ENCODE measurements around the gene TEX13A. TPM values are rescaled to one million over a fixed set of nuclear protein-coding genes. Genes with fewer than 3 reads are reported as not detected.

TEX13A gene
- polyA plus RNA-seq, 1 of the 3 experiments (the other 2 are of a cell fraction), result 0.03 TPM

DNA sequence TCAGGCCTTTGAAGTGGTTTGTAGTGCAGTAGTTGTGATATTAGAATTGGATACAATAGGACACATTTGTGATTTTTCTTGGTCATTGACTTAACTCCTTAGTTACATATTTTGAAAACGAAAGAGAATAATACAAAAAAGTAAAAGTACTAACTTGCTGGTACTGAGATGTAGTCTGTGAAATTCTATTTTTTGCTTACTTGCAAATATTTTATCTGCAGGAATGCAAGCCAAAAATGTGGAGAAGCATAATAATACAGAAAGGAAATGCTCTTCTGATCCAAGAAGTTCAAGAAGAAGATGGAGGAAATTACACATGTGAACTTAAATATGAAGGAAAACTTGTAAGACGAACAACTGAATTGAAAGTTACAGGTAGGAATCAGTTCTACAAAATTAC, 46.7 kb upstream of the TEX13A start:
- no peak overlapping the region for H3K4me3 ChIP-seq (ENCODE audit: low read depth in 2 of 2, low read length in 1 of 2)
- H3K9ac ChIP-seq, result no peak overlapping the region
- no peaks in the 10 kb centered on the region for H3K9me2 ChIP-seq
- H3K36me3 ChIP-seq (replicated peaks in 1 of 2; ENCODE audit: control insufficient read depth in 1 of 2, insufficient read depth in 2 of 2, low read length in 1 of 2), result no peaks in the 10 kb centered on the region
- no peak overlapping the region for H3K27ac ChIP-seq (ENCODE audit: low read depth in 2 of 2, low read length in 1 of 2)
- CTCF ChIA-PET, result no interaction called here
- no peak for DNase-seq
- H3K4me1 ChIP-seq (ENCODE audit: control insufficient read depth in 1 of 2, insufficient read depth in 2 of 2, low read depth in 1 of 2, low read length in 1 of 2), result no peaks in the 10 kb centered on the region
- TF ChIP-seq NFIC (IDR thresholded peaks at IDR 0.05; ENCODE audit: borderline replicate concordance) (no peak), YY1 (IDR thresholded peaks at IDR 0.05; ENCODE audit: low read depth) (no peak), MEF2A (IDR thresholded peaks at IDR 0.05; ENCODE audit: borderline replicate concordance, low read depth) (no peak), FOXJ3 (CRISPR knock-in tag; IDR thresholded peaks at IDR 0.05) (no peak), RFX5 (IDR thresholded peaks at IDR 0.05; ENCODE audit: low read length) (no peak), TCF12 (IDR thresholded peaks at IDR 0.05) (no peak), MXI1 (IDR thresholded peaks at IDR 0.05; ENCODE audit: low read depth, low read length) (no peak), TEAD4 (IDR thresholded peaks at IDR 0.05; ENCODE audit: borderline replicate concordance, insufficient read depth) (no peak)
- TF ChIP-seq, protein P1, sequence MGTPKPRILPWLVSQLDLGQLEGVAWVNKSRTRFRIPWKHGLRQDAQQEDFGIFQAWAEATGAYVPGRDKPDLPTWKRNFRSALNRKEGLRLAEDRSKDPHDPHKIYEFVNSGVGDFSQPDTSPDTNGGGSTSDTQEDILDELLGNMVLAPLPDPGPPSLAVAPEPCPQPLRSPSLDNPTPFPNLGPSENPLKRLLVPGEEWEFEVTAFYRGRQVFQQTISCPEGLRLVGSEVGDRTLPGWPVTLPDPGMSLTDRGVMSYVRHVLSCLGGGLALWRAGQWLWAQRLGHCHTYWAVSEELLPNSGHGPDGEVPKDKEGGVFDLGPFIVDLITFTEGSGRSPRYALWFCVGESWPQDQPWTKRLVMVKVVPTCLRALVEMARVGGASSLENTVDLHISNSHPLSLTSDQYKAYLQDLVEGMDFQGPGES (IDR thresholded peaks at IDR 0.05; ENCODE audit: low read depth, low read length), result no peak
- TF ChIP-seq, protein P2, sequence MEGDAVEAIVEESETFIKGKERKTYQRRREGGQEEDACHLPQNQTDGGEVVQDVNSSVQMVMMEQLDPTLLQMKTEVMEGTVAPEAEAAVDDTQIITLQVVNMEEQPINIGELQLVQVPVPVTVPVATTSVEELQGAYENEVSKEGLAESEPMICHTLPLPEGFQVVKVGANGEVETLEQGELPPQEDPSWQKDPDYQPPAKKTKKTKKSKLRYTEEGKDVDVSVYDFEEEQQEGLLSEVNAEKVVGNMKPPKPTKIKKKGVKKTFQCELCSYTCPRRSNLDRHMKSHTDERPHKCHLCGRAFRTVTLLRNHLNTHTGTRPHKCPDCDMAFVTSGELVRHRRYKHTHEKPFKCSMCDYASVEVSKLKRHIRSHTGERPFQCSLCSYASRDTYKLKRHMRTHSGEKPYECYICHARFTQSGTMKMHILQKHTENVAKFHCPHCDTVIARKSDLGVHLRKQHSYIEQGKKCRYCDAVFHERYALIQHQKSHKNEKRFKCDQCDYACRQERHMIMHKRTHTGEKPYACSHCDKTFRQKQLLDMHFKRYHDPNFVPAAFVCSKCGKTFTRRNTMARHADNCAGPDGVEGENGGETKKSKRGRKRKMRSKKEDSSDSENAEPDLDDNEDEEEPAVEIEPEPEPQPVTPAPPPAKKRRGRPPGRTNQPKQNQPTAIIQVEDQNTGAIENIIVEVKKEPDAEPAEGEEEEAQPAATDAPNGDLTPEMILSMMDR (IDR thresholded peaks at IDR 0.05), result no peak
- TF ChIP-seq, protein P3, sequence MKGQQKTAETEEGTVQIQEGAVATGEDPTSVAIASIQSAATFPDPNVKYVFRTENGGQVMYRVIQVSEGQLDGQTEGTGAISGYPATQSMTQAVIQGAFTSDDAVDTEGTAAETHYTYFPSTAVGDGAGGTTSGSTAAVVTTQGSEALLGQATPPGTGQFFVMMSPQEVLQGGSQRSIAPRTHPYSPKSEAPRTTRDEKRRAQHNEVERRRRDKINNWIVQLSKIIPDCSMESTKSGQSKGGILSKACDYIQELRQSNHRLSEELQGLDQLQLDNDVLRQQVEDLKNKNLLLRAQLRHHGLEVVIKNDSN (IDR thresholded peaks at IDR 0.05; ENCODE audit: borderline replicate concordance, low read depth), result no peak
- TF ChIP-seq, protein P4, sequence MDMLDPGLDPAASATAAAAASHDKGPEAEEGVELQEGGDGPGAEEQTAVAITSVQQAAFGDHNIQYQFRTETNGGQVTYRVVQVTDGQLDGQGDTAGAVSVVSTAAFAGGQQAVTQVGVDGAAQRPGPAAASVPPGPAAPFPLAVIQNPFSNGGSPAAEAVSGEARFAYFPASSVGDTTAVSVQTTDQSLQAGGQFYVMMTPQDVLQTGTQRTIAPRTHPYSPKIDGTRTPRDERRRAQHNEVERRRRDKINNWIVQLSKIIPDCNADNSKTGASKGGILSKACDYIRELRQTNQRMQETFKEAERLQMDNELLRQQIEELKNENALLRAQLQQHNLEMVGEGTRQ (IDR thresholded peaks at IDR 0.05; ENCODE audit: borderline replicate concordance, low read depth, low read length), result no peak
- TF ChIP-seq, protein P5, sequence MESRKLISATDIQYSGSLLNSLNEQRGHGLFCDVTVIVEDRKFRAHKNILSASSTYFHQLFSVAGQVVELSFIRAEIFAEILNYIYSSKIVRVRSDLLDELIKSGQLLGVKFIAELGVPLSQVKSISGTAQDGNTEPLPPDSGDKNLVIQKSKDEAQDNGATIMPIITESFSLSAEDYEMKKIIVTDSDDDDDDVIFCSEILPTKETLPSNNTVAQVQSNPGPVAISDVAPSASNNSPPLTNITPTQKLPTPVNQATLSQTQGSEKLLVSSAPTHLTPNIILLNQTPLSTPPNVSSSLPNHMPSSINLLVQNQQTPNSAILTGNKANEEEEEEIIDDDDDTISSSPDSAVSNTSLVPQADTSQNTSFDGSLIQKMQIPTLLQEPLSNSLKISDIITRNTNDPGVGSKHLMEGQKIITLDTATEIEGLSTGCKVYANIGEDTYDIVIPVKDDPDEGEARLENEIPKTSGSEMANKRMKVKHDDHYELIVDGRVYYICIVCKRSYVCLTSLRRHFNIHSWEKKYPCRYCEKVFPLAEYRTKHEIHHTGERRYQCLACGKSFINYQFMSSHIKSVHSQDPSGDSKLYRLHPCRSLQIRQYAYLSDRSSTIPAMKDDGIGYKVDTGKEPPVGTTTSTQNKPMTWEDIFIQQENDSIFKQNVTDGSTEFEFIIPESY (IDR thresholded peaks at IDR 0.05; ENCODE audit: borderline replicate concordance, low read depth), result no peak
- WGBS (ENCODE audit: low lambda C conversion rate), result 7% methylated on average over 2 of the region's 2 CpGs
- H3K9me3 ChIP-seq, result no peaks in the 10 kb centered on the region
- POLR2A ChIA-PET, result no interaction called here
- no peaks in the 10 kb centered on the region for H3F3A ChIP-seq (replicated peaks; ENCODE audit: insufficient read depth)
- no peaks in the 10 kb centered on the region for H3K79me2 ChIP-seq (ENCODE audit: insufficient read depth)
- H2AFZ ChIP-seq (ENCODE audit: low read depth), result no peak overlapping the region
- no peaks in the 10 kb centered on the region for H4K20me1 ChIP-seq (ENCODE audit: insufficient read depth)
- H3K4me2 ChIP-seq, result no peak overlapping the region
- no peaks in the 10 kb centered on the region for H3K27me3 ChIP-seq (ENCODE audit: insufficient read depth)

Data from SK-N-SH (cell line).